Osteoblast (primary cell): Measurements from ENCODE around the gene AK2. TPM values are rescaled to one million over a fixed set of nuclear protein-coding genes. Genes with fewer than 3 reads are reported as not detected.

ENCODE experiments used
- DNase-seq: peaks from one replicate; pipeline ENCODE4 v3.0.0; 2011; ENCODE audit warnings: low spot score, mixed read lengths; ENCODE audit not compliant: insufficient read length; ENCODE audit errors: missing footprints
- H2AFZ ChIP-seq: 2 replicates; pipeline ENCODE4 v1.6.0; 2011; ENCODE audit warnings: mild to moderate bottlenecking, low read length
- H3K27ac ChIP-seq: 2 replicates; pipeline ENCODE4 v1.5.1; 2011; ENCODE audit warnings: mild to moderate bottlenecking, low read depth, low read length, moderate library complexity
- H3K27me3 ChIP-seq: 2 replicates; pipeline ENCODE4 v1.6.0; 2012; ENCODE audit warnings: mild to moderate bottlenecking, control low read depth, inconsistent platforms, low read length, moderate library complexity; ENCODE audit not compliant: insufficient read depth
- H3K36me3 ChIP-seq: 2 replicates; pipeline ENCODE4 v1.5.1; 2011; ENCODE audit warnings: mild to moderate bottlenecking, low read length, control low read depth, moderate library complexity; ENCODE audit not compliant: insufficient read depth
- H3K4me1 ChIP-seq: 2 replicates; pipeline ENCODE4 v1.5.1; 2011; ENCODE audit warnings: mild to moderate bottlenecking, low read length, control low read depth, moderate library complexity; ENCODE audit not compliant: insufficient read depth
- H3K4me2 ChIP-seq: 2 replicates; pipeline ENCODE4 v1.6.0; 2011; ENCODE audit warnings: mild to moderate bottlenecking, low read length; ENCODE audit not compliant: insufficient read depth
- H3K4me3 ChIP-seq: fragments of 200-600 bp; sonication (generic); 3 replicates; pipeline ENCODE4 v1.5.1; 2012; ENCODE audit warnings: mild to moderate bottlenecking, low read length, inconsistent platforms; ENCODE audit not compliant: insufficient read depth
- H3K79me2 ChIP-seq: 2 replicates; pipeline ENCODE4 v1.6.0; 2012; ENCODE audit warnings: mild to moderate bottlenecking, low read length, control low read depth, inconsistent platforms; ENCODE audit not compliant: insufficient read depth
- H3K9me3 ChIP-seq: 2 replicates; pipeline ENCODE4 v1.5.1; 2011; ENCODE audit warnings: low read depth, low read length, control low read depth
- H4K20me1 ChIP-seq: 2 replicates; pipeline ENCODE4 v1.6.0; 2012; ENCODE audit warnings: mild to moderate bottlenecking, low read length, control low read depth; ENCODE audit not compliant: insufficient read depth
- total RNA-seq: library from RNA; depleted of rRNA; stranded (reverse); fragments of >200 nt; gene quantifications from 2 replicates; pipeline ENCODE4 v1.2.3, GENCODE V29; 2012
- TF ChIP-seq, protein P1 (sequence below): IDR thresholded peaks from 2 replicates; pipeline ENCODE4 v1.5.1; 2011; ENCODE audit warnings: mild to moderate bottlenecking, low read depth, low read length, moderate library complexity; ENCODE audit errors: extremely low read depth

Gene AK2
- total RNA-seq, result 89.3 and 139 TPM in 2 replicates

DNA sequence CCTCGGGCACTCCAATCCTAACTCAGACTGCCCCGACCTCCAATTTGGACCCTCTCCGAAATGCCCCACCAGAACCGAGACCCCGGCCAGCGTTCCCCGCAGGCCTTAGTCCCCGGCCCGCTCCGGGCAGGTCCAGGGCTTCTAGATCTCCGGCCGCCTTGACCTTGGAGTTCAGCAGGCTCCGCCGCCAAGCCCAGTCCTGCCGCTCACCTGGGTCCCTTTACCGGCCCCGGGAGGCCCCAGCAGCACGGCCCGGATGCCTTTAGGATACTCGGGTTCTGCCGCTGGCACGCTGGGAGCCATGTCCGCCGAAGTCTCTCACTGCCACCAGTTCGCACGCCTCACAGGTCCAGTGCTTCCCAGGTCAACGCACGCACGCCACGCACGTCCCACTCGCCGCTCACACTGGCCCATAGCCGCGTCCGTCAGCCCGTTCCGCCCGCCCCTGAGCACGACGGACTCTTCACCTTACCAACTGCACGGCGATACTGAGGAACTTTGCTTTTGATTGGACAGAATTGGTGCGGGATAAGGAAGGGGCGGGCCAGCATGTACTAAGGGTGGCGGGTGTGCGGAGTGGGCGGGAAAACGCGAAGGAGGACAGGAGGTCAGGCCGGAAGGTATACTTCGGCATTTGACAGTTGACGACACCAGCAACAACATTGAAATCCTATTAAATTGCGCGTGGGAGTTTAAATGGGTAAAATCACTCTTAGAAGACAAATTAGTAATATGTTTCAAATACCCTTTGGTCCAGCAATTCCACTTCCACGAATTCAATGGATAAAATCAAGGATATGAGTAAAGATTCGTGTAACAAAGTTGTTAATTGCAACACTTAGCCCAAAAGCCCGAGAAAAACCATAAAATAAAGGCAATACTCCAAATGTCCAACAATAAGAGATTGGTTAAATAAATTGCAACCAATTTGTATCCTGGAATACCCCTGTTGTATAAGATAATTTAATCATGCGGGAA is at the start of gene AK2:
TSS of gene AK2 (minus strand) at position 358 of the 978 bp plus-strand sequence. CDS start at position 303, 55 bp downstream.
- Histone ChIP-seq H3K4me1 (peaks cover 29% of the 10 kb centered on the region), H3K9me3 (no peaks in the 10 kb centered on the region), H3K36me3 (no peaks in the 10 kb centered on the region), H3K27ac (peak within 1 kb of the TSS; percentile 96), H3K4me2 (peak within 1 kb of the TSS; percentile 100), H3K27me3 (no peaks in the 10 kb centered on the region), H3K4me3 (peak within 1 kb of the TSS; percentile 88), H4K20me1 (peaks cover 18% of the 10 kb centered on the region), H3K79me2 (peaks cover 46% of the 10 kb centered on the region), H2AFZ (peak within 1 kb of the TSS; percentile 78)
- TF ChIP-seq, protein P1, sequence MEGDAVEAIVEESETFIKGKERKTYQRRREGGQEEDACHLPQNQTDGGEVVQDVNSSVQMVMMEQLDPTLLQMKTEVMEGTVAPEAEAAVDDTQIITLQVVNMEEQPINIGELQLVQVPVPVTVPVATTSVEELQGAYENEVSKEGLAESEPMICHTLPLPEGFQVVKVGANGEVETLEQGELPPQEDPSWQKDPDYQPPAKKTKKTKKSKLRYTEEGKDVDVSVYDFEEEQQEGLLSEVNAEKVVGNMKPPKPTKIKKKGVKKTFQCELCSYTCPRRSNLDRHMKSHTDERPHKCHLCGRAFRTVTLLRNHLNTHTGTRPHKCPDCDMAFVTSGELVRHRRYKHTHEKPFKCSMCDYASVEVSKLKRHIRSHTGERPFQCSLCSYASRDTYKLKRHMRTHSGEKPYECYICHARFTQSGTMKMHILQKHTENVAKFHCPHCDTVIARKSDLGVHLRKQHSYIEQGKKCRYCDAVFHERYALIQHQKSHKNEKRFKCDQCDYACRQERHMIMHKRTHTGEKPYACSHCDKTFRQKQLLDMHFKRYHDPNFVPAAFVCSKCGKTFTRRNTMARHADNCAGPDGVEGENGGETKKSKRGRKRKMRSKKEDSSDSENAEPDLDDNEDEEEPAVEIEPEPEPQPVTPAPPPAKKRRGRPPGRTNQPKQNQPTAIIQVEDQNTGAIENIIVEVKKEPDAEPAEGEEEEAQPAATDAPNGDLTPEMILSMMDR, result no peak
- peak; percentile 99 for DNase-seq

DNA sequence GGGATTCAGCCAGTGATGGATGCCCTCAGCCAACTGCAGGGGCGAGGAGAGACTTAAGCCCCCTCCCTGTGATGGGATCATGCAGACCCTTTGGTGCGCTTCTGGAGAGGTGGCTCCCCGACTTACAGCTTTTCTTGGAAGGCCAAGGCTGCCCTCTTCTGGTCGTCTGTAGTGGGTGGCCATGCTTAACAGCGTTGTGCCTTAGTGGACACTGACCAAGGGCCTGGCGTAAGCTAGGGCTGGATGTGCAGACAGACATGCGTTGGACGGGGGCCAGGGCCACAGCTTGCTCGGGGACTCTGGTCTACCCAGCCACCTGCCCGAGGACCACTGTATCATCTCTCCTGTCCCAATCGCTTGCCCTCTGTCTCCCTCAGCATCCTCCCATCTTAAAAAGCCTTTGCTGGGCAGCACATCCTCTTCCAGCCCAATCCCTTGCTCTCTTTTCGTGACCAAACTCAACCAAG is 49.7 kb upstream of the AK2 start:
- DNase-seq, result peak; percentile 90
- Histone ChIP-seq H3K4me2 (no peak overlapping the region), H4K20me1 (peaks cover 11% of the 10 kb centered on the region), H3K36me3 (no peaks in the 10 kb centered on the region), H3K4me3 (no peak overlapping the region), H3K27me3 (no peaks in the 10 kb centered on the region), H2AFZ (peak overlapping the region; percentile 60), H3K9me3 (no peaks in the 10 kb centered on the region), H3K4me1 (peaks cover 10% of the 10 kb centered on the region), H3K27ac (no peak overlapping the region), H3K79me2 (no peaks in the 10 kb centered on the region)
- TF ChIP-seq, protein P1, result peak; percentile 84

DNA sequence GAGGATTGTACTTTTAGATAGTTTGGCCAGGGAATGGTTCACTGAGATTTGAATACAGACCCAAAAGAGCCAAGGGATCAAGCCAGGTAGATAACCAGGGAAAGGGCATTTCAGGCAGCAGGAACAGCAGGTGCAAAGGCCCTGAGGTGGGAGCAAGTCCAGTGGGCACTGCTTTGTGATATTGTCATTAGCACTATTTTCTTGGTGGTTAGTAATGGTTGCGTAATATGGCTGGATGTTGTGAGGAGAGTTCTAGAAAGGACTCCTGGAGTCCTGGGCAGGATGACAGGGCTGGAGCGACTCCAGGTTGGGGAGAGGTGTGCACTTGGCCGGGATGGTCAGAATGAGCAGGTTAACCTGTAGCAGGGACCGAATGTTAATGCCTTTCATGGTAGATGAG is 48.6 kb upstream of the AK2 start:
- no peaks in the 10 kb centered on the region for H3K9me3 ChIP-seq
- no peaks in the 10 kb centered on the region for H3K27me3 ChIP-seq
- peaks cover 11% of the 10 kb centered on the region for H4K20me1 ChIP-seq
- H3K27ac ChIP-seq, result no peak overlapping the region
- TF ChIP-seq, protein P1, result no peak
- H3K79me2 ChIP-seq, result no peaks in the 10 kb centered on the region
- no peak overlapping the region for H3K4me2 ChIP-seq
- H3K4me1 ChIP-seq, result peaks cover 15% of the 10 kb centered on the region
- H2AFZ ChIP-seq, result no peak overlapping the region
- H3K4me3 ChIP-seq, result no peak overlapping the region
- no peaks in the 10 kb centered on the region for H3K36me3 ChIP-seq
- peak; percentile 3 for DNase-seq

DNA sequence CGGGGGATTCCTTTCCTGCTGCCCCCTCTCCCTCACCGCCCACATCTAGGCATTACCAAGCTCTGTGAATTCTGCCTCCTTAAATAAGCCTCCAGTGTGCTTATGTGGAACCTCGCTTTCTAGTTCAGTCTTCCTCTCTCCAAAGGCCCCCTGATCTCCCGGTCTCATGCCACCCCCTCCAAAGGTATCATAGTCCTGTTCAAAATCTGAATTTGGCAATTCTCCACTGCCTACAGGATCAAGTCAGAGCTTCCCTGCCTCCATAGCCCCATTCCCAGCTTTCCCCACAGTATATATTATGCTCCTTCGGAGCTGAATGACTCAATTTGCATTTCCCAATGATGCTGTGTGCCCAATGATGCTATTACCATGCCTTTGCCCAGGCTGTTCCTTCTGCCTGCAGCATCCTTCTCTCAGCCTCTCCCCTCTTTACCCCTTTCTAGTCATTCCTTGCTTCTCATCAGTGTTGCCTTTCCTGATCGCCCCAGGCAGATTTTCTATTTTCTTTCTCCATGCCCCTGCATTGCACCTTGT is 46.0 kb upstream of the AK2 start:
- Histone ChIP-seq H4K20me1 (peaks cover 11% of the 10 kb centered on the region), H3K4me2 (peak overlapping the region; percentile 95), H2AFZ (no peak overlapping the region), H3K36me3 (no peaks in the 10 kb centered on the region), H3K9me3 (no peaks in the 10 kb centered on the region), H3K4me3 (peak overlapping the region; percentile 80), H3K4me1 (peaks cover 18% of the 10 kb centered on the region), H3K27me3 (no peaks in the 10 kb centered on the region), H3K27ac (no peak overlapping the region), H3K79me2 (no peaks in the 10 kb centered on the region)
- TF ChIP-seq, protein P1, result no peak
- peak; percentile 82 for DNase-seq
